ENCODE results near the gene ZNF280C. TPM values are rescaled to one million over a fixed set of nuclear protein-coding genes. Genes with fewer than 3 reads are reported as not detected.

The ZNF280C gene
- total RNA-seq, 6 experiments from 2014 or later = 5.6 to 7.1 (median 6.6) TPM

GRCh38 chrX:130211415-130212186 is 57.1 kb downstream of the ZNF280C start:
- no peak for TF ChIP-seq CTCF (IDR thresholded peaks at IDR 0.05)
- Mint-ChIP-seq H3K9me3 (no peaks in the 10 kb centered on the region), H3K27ac (no peak overlapping the region), H3K36me3 (ENCODE audit: low read depth) (peaks cover 26% of the 10 kb centered on the region), H3K4me3 (no peak overlapping the region; the same call in 1 of the 2 replicates), H3K4me1 (ENCODE audit: low read depth) (no peaks in the 10 kb centered on the region; the same call in 1 of the 2 replicates), H3K27me3 (ENCODE audit: insufficient read depth) (no peaks in the 10 kb centered on the region)
- DNase-seq = no peak

- H3K4me3 Mint-ChIP-seq = no peak overlapping the region
- DNase-seq = no peak
- no peaks in the 10 kb centered on the region for H3K9me3 Mint-ChIP-seq
- H3K27ac Mint-ChIP-seq = no peak overlapping the region
- H3K36me3 Mint-ChIP-seq (ENCODE audit: low read depth) = no peaks in the 10 kb centered on the region
- no peaks in the 10 kb centered on the region for H3K4me1 Mint-ChIP-seq (ENCODE audit: low read depth)
- TF ChIP-seq CTCF (IDR thresholded peaks at IDR 0.05) = no peak
- no peaks in the 10 kb centered on the region; the same call in 1 of the 2 replicates for H3K27me3 Mint-ChIP-seq (ENCODE audit: insufficient read depth)
These were observed 64.1 kb downstream of the ZNF280C start for GRCh38 chrX:130204647-130205046.

GRCh38 chrX:130197464-130197863 is 71.2 kb downstream of the ZNF280C start:
- Mint-ChIP-seq H3K27me3 (ENCODE audit: insufficient read depth) (no peaks in the 10 kb centered on the region; the same call in 1 of the 2 replicates), H3K4me1 (ENCODE audit: low read depth) (no peaks in the 10 kb centered on the region), H3K27ac (no peak overlapping the region), H3K4me3 (no peak overlapping the region), H3K9me3 (no peaks in the 10 kb centered on the region), H3K36me3 (ENCODE audit: low read depth) (no peaks in the 10 kb centered on the region)
- DNase-seq = no peak
- TF ChIP-seq CTCF (IDR thresholded peaks at IDR 0.05) = no peak

GRCh38 chrX:130196466-130196865 is 72.2 kb downstream of the ZNF280C start:
- Mint-ChIP-seq H3K4me3 (no peak overlapping the region), H3K4me1 (ENCODE audit: low read depth) (no peaks in the 10 kb centered on the region), H3K27me3 (ENCODE audit: insufficient read depth) (no peaks in the 10 kb centered on the region; the same call in 1 of the 2 replicates), H3K36me3 (ENCODE audit: low read depth) (no peaks in the 10 kb centered on the region), H3K27ac (no peak overlapping the region), H3K9me3 (no peaks in the 10 kb centered on the region)
- no peak for TF ChIP-seq CTCF (IDR thresholded peaks at IDR 0.05)
- no peak for DNase-seq

- H3K36me3 Mint-ChIP-seq (ENCODE audit: low read depth) = no peaks in the 10 kb centered on the region
- no peak for TF ChIP-seq CTCF (IDR thresholded peaks at IDR 0.05)
- H3K9me3 Mint-ChIP-seq = no peaks in the 10 kb centered on the region
- no peak for DNase-seq
- H3K27me3 Mint-ChIP-seq (ENCODE audit: insufficient read depth) = no peaks in the 10 kb centered on the region
- H3K4me1 Mint-ChIP-seq (ENCODE audit: low read depth) = no peaks in the 10 kb centered on the region
- no peak overlapping the region for H3K4me3 Mint-ChIP-seq
- no peak overlapping the region for H3K27ac Mint-ChIP-seq
These were observed 77.9 kb downstream of the ZNF280C start for GRCh38 chrX:130190801-130191200.

All from HFFc6 (cell line).